Neuronal stem cell (in vitro differentiated cells): Measurements from ENCODE around the gene IRF2BPL. TPM values are rescaled to one million over a fixed set of nuclear protein-coding genes. Genes with fewer than 3 reads are reported as not detected.

Source experiments
- DNase-seq: peaks from one replicate; pipeline ENCODE4 v3.0.0-alpha.2; 2013; ENCODE audit warnings: low spot score
- H2AFZ ChIP-seq: one replicate; pipeline ENCODE4 v1.6.1; 2013; ENCODE audit warnings: mild to moderate bottlenecking, low read length, inconsistent platforms
- H2AK5ac ChIP-seq: 2 replicates; pipeline ENCODE4 v1.6.1; 2013; ENCODE audit warnings: low read depth, mild to moderate bottlenecking, inconsistent platforms, low read length, moderate library complexity, mixed read lengths
- H2BK120ac ChIP-seq: 2 replicates; pipeline ENCODE4 v1.6.1; 2013; ENCODE audit warnings: low read depth, mild to moderate bottlenecking, inconsistent platforms, low read length, moderate library complexity, mixed read lengths
- H2BK12ac ChIP-seq: one replicate; pipeline ENCODE4 v1.6.1; 2013; ENCODE audit warnings: low read length, inconsistent platforms
- H2BK15ac ChIP-seq: 2 replicates; pipeline ENCODE4 v1.6.1; 2013; ENCODE audit warnings: mild to moderate bottlenecking, low read length, inconsistent platforms, mixed read lengths
- H2BK5ac ChIP-seq: one replicate; pipeline ENCODE4 v1.6.1; 2013; ENCODE audit warnings: inconsistent platforms, mild to moderate bottlenecking, low read length, moderate library complexity
- H3K14ac ChIP-seq: one replicate; pipeline ENCODE4 v1.6.1; 2013; ENCODE audit warnings: low read length, inconsistent platforms
- H3K18ac ChIP-seq: 2 replicates; pipeline ENCODE4 v1.6.1; 2013; ENCODE audit warnings: low read length, inconsistent platforms
- H3K23ac ChIP-seq: 2 replicates; pipeline ENCODE4 v1.6.1; 2013; ENCODE audit warnings: low read depth, mild to moderate bottlenecking, mixed read lengths, low read length, inconsistent platforms; ENCODE audit not compliant: poor library complexity
- H3K27ac ChIP-seq: replicated peaks from 3 replicates; pipeline ENCODE4 v1.5.1; 2013; ENCODE audit warnings: low read length, inconsistent platforms
- H3K27me3 ChIP-seq, 3 experiments: 2 replicates each; pipeline ENCODE4 v1.6.1; 2013; ENCODE audit warnings: low read length in 3 of 3, mild to moderate bottlenecking in 2 of 3, inconsistent platforms in 1 of 3, low read depth in 1 of 3, mixed read lengths in 1 of 3, moderate library complexity in 1 of 3; ENCODE audit not compliant: control insufficient read depth in 3 of 3, insufficient read depth in 3 of 3
- H3K36me3 ChIP-seq, 2 donors: replicated peaks in 1 of 2; 2 replicates each; pipeline ENCODE4 v1.6.1; 2013; ENCODE audit warnings: low read length in 2 of 2; ENCODE audit not compliant: control insufficient read depth in 2 of 2, insufficient read depth in 2 of 2
- H3K4ac ChIP-seq: 2 replicates; pipeline ENCODE4 v1.6.1; 2013; ENCODE audit warnings: inconsistent platforms, mild to moderate bottlenecking, low read length, moderate library complexity
- H3K4me1 ChIP-seq, 2 donors: 1 replicate in 1 of 2; 2 replicates in 1 of 2; pipeline ENCODE4 v1.6.1; 2013; ENCODE audit warnings: low read length in 2 of 2, low read depth in 1 of 2; ENCODE audit not compliant: control insufficient read depth in 2 of 2, insufficient read depth in 1 of 2
- H3K4me2 ChIP-seq: one replicate; pipeline ENCODE4 v1.6.1; 2013; ENCODE audit warnings: mild to moderate bottlenecking, low read length, inconsistent platforms; ENCODE audit not compliant: insufficient read depth, poor library complexity, severe bottlenecking
- H3K4me3 ChIP-seq, 2 donors: 2 replicates each; pipeline ENCODE4 v1.5.1; 2013; ENCODE audit warnings: low read length in 2 of 2, mild to moderate bottlenecking in 2 of 2, inconsistent platforms in 1 of 2, moderate library complexity in 1 of 2
- H3K79me1 ChIP-seq: one replicate; pipeline ENCODE4 v1.6.1; 2013; ENCODE audit warnings: low read depth, mild to moderate bottlenecking, inconsistent platforms, low read length, moderate library complexity
- H3K9ac ChIP-seq: one replicate; pipeline ENCODE4 v1.6.1; 2013; ENCODE audit warnings: mild to moderate bottlenecking, low read depth, low read length, inconsistent platforms; ENCODE audit not compliant: poor library complexity
- H3K9me3 ChIP-seq, 2 donors: replicated peaks in 1 of 2; 2 replicates each; pipeline versions ENCODE3 to v1.6.1; 2013; ENCODE audit warnings: low read length in 2 of 2, mild to moderate bottlenecking in 2 of 2, inconsistent platforms in 1 of 2, low read depth in 1 of 2, mixed read lengths in 1 of 2, moderate library complexity in 1 of 2; ENCODE audit not compliant: control insufficient read depth in 2 of 2, insufficient read depth in 1 of 2
- H4K8ac ChIP-seq: one replicate; pipeline ENCODE4 v1.6.1; 2013; ENCODE audit warnings: low read depth, mild to moderate bottlenecking, inconsistent platforms, low read length, moderate library complexity
- H4K91ac ChIP-seq: one replicate; pipeline ENCODE4 v1.6.1; 2013; ENCODE audit warnings: low read length, low read depth, mild to moderate bottlenecking, inconsistent platforms; ENCODE audit not compliant: poor library complexity
- WGBS, 2 donors: extraction: QIAGEN DNeasy Blood & Tissue Kit; methylation state at CpG; one replicate each; pipeline ENCODE4 v1.1.7; 2013; ENCODE audit warnings: missing lambda C conversion rate in 2 of 2, mixed read lengths in 1 of 2; ENCODE audit not compliant: insufficient read length in 2 of 2, insufficient replicate concordance in 1 of 2; ENCODE audit errors: extremely low coverage in 2 of 2; 5-methylcytosine and 5-hydroxymethylcytosine counted together
- polyA plus RNA-seq, 2 experiments: library from polyadenylated mRNA; stranded (reverse); fragments of 200-250 nt; gene quantifications; one replicate each; pipeline ENCODE4 v1.2.3, GENCODE V29; 2013

The IRF2BPL gene
- polyA plus RNA-seq (2013, experiment 1 of 2), result 12.3 TPM
- polyA plus RNA-seq (2013, experiment 2 of 2), result 12.4 TPM

- peak within 1 kb of the TSS; percentile 87 for H2BK120ac ChIP-seq
- peak within 1 kb of the TSS; percentile 68 for H2BK12ac ChIP-seq
- peaks cover 0 to 31% of the 10 kb centered on the region in 2 donors for H3K36me3 ChIP-seq
- H3K79me1 ChIP-seq, result peaks cover 18% of the 10 kb centered on the region
- no peaks in the 10 kb centered on the region for H3K9me3 ChIP-seq
- H3K4ac ChIP-seq, result peak within 1 kb of the TSS; percentile 54
- peak; percentile 94 for DNase-seq
- H2BK15ac ChIP-seq, result peak within 1 kb of the TSS; percentile 98
- H3K27ac ChIP-seq, result peak within 1 kb of the TSS; percentile 89
- peak within 1 kb of the TSS; percentile 98 for H3K23ac ChIP-seq
- no peak within 1 kb of the TSS for H2BK5ac ChIP-seq
- peaks cover 25 to 36% of the 10 kb centered on the region in 2 donors for H3K4me1 ChIP-seq
- peak within 1 kb of the TSS; percentile 98 for H3K18ac ChIP-seq
- peak within 1 kb of the TSS; percentile 90 for H3K9ac ChIP-seq
- H3K27me3 ChIP-seq, result peaks cover 0 to 24% (median 5%) of the 10 kb centered on the region in 3 experiments
- peak within 1 kb of the TSS; percentile 85 for H3K14ac ChIP-seq
- H2AK5ac ChIP-seq, result peak within 1 kb of the TSS; percentile 97
- H2AFZ ChIP-seq, result peak within 1 kb of the TSS; percentile 78
- H3K4me2 ChIP-seq, result peak within 1 kb of the TSS; percentile 97
- H4K91ac ChIP-seq, result no peak within 1 kb of the TSS
- peak within 1 kb of the TSS; percentile 84 to 94 for H3K4me3 ChIP-seq
- no peak within 1 kb of the TSS for H4K8ac ChIP-seq
- WGBS, 2 donors, result no CpG with 5 or more reads among the region's 84 CpGs
Measured at GRCh38 chr14:77028384-77029231, at the start of gene IRF2BPL. Gene IRF2BPL, minus strand, starts transcription at chr14:77028708. Its CDS starts 916 bp downstream, at chr14:77027792.

GRCh38 chr14:77077040-77077439 is 48.5 kb upstream of the IRF2BPL start:
- H3K4me3 ChIP-seq, result no peak overlapping the region
- peak overlapping the region; percentile 78 for H3K18ac ChIP-seq
- H3K23ac ChIP-seq, result no peak overlapping the region
- no peak overlapping the region for H4K91ac ChIP-seq
- no peak for DNase-seq
- H2BK5ac ChIP-seq, result no peak overlapping the region
- H3K4ac ChIP-seq, result no peak overlapping the region
- H4K8ac ChIP-seq, result no peak overlapping the region
- no peaks in the 10 kb centered on the region for H3K79me1 ChIP-seq
- no peaks in the 10 kb centered on the region for H3K27me3 ChIP-seq
- no CpG with 5 or more reads among the region's 3 CpGs for WGBS, 2 donors
- no peak overlapping the region for H3K14ac ChIP-seq
- H3K9me3 ChIP-seq, result peaks cover 0 to 8% of the 10 kb centered on the region in 2 donors
- H3K4me1 ChIP-seq, result peaks cover 16 to 19% of the 10 kb centered on the region in 2 donors
- no peak overlapping the region for H2AK5ac ChIP-seq
- H2BK120ac ChIP-seq, result no peak overlapping the region
- no peaks in the 10 kb centered on the region for H3K36me3 ChIP-seq
- H3K4me2 ChIP-seq, result no peak overlapping the region
- peak overlapping the region; percentile 75 for H3K27ac ChIP-seq
- H2AFZ ChIP-seq, result peak overlapping the region; percentile 87
- peak overlapping the region; percentile 60 for H2BK15ac ChIP-seq
- no peak overlapping the region for H3K9ac ChIP-seq
- no peak overlapping the region for H2BK12ac ChIP-seq

- Histone ChIP-seq H3K18ac (peak overlapping the region; percentile 12), H3K4ac (no peak overlapping the region), H3K36me3 (no peaks in the 10 kb centered on the region), H3K4me2 (peak overlapping the region; percentile 30), H2AK5ac (no peak overlapping the region), H3K27ac (peak overlapping the region; percentile 75), H4K8ac (no peak overlapping the region), H3K27me3 (no peaks in the 10 kb centered on the region), H2BK12ac (no peak overlapping the region), H2AFZ (peak overlapping the region; percentile 87), H3K4me1 (peaks cover 19% of the 10 kb centered on the region in 2 donors), H2BK5ac (no peak overlapping the region), H3K9ac (no peak overlapping the region), H4K91ac (no peak overlapping the region), H3K9me3 (peaks cover 0 to 8% of the 10 kb centered on the region in 2 donors), H2BK15ac (no peak overlapping the region), H3K4me3 (peak overlapping the region in 1 of 2 donors; percentile 31), H3K14ac (no peak overlapping the region), H2BK120ac (no peak overlapping the region), H3K23ac (no peak overlapping the region), H3K79me1 (no peaks in the 10 kb centered on the region)
- DNase-seq, result peak; percentile 37
- WGBS, 2 donors, result no CpG with 5 or more reads among the region's 10 CpGs
Measured at GRCh38 chr14:77076113-77076631, 47.7 kb upstream of the IRF2BPL start.

- H4K8ac ChIP-seq, result no peak overlapping the region
- H3K9ac ChIP-seq, result no peak overlapping the region
- peaks cover 0 to 4% of the 10 kb centered on the region in 2 donors for H3K9me3 ChIP-seq
- no peak overlapping the region for H3K4me3 ChIP-seq
- H4K91ac ChIP-seq, result no peak overlapping the region
- H2BK15ac ChIP-seq, result peak overlapping the region; percentile 23
- no peak overlapping the region for H2BK120ac ChIP-seq
- no peak overlapping the region for H3K4me2 ChIP-seq
- H2AK5ac ChIP-seq, result peak overlapping the region; percentile 79
- no peaks in the 10 kb centered on the region for H3K27me3 ChIP-seq
- no peak overlapping the region for H2BK5ac ChIP-seq
- H3K79me1 ChIP-seq, result no peaks in the 10 kb centered on the region
- no peak overlapping the region for H3K23ac ChIP-seq
- H3K14ac ChIP-seq, result no peak overlapping the region
- peak overlapping the region; percentile 8 for H2BK12ac ChIP-seq
- H3K36me3 ChIP-seq, result no peaks in the 10 kb centered on the region
- DNase-seq, result no peak
- peaks cover 19 to 23% of the 10 kb centered on the region in 2 donors for H3K4me1 ChIP-seq
- H3K27ac ChIP-seq, result no peak overlapping the region
- H2AFZ ChIP-seq, result no peak overlapping the region
- H3K18ac ChIP-seq, result peak overlapping the region; percentile 61
- H3K4ac ChIP-seq, result no peak overlapping the region
Measured at GRCh38 chr14:77074969-77075368, 46.5 kb upstream of the IRF2BPL start.
